ENCODE measurements around the gene OAS1.

- TF ChIP-seq NFRKB (IDR thresholded peaks at IDR 0.05): no peak
- TF ChIP-seq TARDBP (IDR thresholded peaks at IDR 0.05): no peak
- no peak for TF ChIP-seq FOXM1 (IDR thresholded peaks at IDR 0.05; ENCODE audit: borderline replicate concordance)
- TF ChIP-seq SUZ12 (IDR thresholded peaks at IDR 0.05): no peak
Observed at GRCh38 chr12:112870267-112870980, 36.3 kb upstream of the OAS1 start.

Measured in HEK293T (cell line).